Muscle of back (tissue), 11 donors: Measurements from ENCODE around the gene TRIM27. TPM values are rescaled to one million over a fixed set of nuclear protein-coding genes. Genes with fewer than 3 reads are reported as not detected.
A peak's percentile ranks its signal among the peaks of the same experiment; 100 is the strongest.
"Not testable (repeated sequence)": the region's sequence is repeated elsewhere in the genome, so short reads cannot be mapped to it uniquely, and the experiment has no call there.

Experiments used
- DNase-seq, 3 donors: peaks; one replicate each; pipeline versions ENCODE4 v3.0.0 to v3.0.0-alpha.2; 2013
- polyA plus RNA-seq, 10 donors: library from polyadenylated mRNA; unstranded; fragments of 120-200 nt; gene quantifications; one replicate each; pipeline ENCODE4 v1.2.1, GENCODE V29; 2013; ENCODE audit not compliant: insufficient read length in 10 of 10

TRIM27 gene
- polyA plus RNA-seq, 10 donors, result 37.8 to 64.7 (median 45.3) TPM

GRCh38 chr6:28944412-28944865 lies 20.7 kb upstream of the TRIM27 start:
- peak; percentile 74 to 90 (median 86) for DNase-seq

DNA sequence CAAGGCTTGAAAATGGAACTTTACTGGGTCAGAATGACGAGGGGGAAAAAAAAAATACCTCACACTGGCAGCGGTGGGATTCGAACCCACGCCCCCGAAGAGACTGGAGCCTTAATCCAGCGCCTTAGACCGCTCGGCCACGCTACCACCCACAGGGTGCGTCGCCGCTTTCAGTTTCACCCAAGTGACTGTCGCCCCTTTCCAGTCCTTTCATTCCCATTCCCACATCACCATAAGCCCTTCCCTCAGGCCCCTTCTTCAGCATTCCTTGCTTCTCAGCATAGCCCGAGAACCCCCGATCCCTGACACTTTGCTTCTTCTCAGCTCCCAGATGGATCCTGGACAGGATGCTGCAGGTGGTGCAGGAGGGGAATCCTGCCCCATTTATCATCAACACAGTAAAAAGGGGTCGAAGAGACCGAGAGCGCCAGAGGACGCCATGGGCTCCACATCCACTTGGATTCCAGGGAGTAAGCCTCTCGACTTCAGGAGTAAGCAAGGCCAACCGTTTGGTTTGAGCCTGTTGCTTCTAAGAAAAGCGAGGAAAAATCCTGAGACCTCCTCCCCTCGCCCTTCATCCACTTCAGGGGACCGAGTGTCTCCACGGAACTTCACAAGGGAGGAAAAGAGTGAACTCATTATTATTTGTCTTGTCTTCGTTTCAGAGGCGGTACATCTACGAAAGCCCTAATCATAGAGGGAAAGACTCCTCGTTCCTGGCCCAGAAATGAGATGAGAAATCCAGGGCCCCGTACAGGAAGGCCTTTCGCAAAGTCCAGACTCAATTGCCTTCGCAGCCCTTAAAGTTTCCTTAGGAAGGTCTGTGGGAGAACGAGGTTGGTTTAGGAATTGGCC lies 20.0 kb upstream of the TRIM27 start:
- DNase-seq, result peak; percentile 58 to 79 (median 61)

DNA sequence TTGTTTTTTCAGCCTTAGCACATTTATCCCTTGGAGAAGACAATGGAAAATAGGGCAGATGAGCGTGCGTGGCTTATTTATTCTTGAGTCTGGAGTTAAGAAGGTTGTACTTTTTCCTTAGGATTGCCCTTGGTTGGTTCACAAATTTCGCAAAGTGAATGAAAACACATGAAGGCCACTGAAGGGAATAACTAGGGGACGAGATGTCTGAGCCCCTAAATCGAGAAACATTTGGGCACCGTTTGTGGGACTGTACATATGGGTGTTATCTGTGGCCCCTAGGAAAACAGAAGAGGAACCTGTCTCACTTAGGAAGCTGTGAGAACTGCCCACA lies 19.4 kb upstream of the TRIM27 start:
- no peak for DNase-seq

DNA sequence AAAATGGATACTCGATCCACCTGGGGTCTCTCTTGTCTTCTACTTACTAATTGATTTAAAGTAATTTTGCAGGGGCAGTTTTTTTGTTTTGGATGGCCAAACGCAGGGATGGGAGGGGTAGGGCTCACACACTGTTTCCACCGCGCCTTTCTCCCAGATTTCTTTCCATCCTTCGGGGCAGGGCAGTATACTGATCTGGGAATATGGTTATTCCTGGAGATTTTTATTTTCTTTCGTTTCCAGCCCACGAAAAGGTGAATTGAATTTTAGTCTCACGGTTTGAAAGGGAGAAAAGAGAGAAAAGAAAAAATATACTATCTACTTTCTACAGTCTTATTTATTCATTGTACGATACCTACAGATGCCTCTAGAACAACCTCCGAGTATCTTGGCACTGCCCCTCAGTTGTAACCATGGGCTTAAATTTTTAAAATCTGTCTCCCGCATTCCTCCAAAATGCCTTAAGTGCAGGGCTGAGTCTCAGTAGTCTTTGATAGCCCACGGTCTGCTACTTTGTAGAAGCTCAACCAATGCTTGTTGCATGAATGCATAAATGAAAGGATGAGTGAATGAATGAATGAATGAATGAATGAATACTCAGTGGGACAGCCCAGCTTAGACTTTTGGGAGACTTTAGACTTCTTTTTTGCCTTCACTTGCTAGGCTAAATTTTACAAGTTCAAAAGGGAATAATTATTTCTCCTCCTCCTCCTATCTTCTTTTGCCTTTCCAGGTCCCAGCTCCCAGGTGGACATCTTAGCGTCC lies 18.1 kb upstream of the TRIM27 start:
- no peak for DNase-seq

DNA sequence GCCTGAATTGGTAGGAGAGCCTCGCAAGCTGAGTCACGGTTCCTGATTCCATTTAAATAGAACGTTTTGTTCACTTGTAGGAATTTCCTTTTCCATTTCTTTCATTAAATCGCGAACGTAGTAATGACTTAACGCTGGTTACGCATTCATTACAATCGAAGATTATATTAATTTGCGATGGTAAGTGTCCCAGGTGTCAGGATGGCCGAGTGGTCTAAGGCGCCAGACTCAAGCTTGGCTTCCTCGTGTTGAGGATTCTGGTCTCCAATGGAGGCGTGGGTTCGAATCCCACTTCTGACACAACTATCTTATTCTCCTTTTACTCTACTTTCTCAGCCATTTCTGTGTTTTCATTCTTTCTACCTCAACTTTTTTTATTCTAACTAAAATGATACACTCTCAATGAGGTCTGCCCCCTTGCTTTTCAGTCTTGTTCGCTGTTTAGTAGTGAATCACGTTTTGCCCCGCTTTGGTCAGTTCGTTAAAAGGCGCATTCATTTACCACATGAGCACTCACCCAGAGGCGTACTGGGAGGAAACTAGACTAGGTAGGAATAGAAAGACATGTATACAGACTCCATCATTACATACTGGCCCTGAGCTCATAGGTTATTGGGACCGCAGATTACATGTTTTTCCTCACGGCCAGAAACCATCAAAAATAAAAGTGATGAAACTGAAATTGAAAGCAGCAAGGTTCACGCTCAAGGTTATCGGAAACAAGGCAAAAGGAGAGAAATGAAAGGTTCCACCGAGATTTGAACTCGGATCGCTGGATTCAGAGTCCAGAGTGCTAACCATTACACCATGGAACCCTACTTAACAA lies 17.3 kb upstream of the TRIM27 start:
- DNase-seq, result peak; percentile 85 to 92 (median 87)

- DNase-seq, result no peak
These were observed 16.6 kb upstream of the TRIM27 start for GRCh38 chr6:28940294-28940857.

DNA sequence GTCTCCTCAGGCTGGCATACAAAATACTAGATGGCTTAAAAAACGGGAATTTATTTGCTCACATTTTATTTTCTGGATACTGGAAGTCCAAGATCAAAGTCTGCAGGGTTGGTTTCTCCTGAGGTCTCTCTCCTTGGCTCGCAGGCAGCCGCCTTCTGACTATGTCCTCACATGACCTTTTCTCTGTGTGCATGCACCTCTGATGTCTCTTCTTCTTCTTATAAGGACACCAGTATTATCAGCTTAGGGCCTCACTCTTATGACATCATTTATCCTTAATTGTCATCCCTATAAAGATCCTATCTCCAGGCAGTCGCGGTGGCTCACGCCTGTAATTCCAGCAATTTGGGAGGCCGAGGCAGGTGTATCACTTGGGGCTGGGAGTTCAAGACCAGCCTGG lies 9.3 kb upstream of the TRIM27 start:
- no peak for DNase-seq

GRCh38 chr6:28929887-28930620 lies 6.3 kb upstream of the TRIM27 start:
- DNase-seq, result no peak

- not testable (repeated sequence) for DNase-seq
These were observed 5.6 kb upstream of the TRIM27 start for GRCh38 chr6:28929339-28929738.

- no peak for DNase-seq
These were observed 4.1 kb upstream of the TRIM27 start for GRCh38 chr6:28927846-28928245.

DNA sequence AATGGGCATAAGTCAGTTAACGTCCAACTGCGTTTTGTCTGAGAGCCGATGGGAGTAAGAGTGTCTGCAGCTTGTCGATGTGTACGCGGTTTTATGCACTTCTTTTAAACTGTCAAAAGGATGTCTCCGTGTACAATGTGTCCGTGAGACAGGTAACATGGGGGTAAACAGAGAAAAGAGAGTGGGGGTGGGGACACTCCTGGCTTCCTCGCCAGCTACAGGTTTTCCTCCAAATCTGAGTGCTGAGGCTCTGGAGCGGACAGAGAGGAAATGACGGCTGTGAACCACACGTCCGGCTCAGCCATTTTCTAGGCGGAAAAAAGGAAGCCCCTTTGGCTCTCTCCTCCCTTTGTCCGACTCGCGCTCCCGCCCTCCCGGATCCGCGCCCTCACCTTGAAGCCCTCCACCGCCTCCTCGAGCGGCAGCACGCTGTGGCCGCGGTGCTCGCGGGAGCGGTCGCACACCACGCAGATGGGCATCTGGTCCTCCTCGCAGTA lies 916 bp downstream of the TRIM27 start:
- peak in 2 of 3 donors; percentile 38 to 62 for DNase-seq

DNA sequence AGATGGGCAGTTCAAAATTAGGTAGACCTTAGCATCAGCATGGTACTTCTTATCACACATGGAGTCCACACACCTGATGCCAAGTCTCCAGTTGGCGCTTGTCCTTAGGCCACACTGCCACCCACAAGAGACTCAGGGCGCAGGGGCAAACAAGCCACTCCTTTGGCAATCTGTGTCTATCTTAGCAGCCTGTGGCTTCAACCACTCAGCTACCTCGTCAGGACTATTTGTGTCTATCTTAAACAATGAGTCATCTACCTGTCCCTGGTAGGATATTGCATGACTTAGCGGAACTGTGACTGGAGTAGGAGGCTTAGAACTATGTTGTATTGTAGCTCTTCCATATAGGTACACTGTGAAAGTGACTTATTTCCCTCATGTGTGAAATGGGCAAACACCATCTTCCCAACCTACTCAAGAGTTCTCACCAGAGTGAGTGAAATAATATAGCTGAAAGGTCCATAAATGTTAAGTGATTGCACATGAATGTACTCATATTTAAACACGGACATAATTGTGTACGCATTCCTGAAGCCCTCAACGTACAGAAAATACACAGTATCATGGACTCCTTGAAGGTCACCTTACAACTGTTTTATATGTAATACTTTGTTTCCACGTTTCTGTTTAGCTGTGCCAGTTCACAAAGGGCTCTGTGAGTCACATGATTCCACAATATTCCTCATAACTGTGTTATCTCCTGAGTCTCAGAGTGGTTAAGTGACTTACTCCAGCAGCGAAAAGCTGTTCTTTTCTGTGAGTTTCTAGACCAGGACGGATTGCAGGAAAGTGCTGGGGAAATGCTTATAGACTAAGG lies 1.6 kb downstream of the TRIM27 start:
- no peak for DNase-seq

- no peak for DNase-seq
These were observed 3.5 kb downstream of the TRIM27 start for GRCh38 chr6:28920281-28920680.

DNA sequence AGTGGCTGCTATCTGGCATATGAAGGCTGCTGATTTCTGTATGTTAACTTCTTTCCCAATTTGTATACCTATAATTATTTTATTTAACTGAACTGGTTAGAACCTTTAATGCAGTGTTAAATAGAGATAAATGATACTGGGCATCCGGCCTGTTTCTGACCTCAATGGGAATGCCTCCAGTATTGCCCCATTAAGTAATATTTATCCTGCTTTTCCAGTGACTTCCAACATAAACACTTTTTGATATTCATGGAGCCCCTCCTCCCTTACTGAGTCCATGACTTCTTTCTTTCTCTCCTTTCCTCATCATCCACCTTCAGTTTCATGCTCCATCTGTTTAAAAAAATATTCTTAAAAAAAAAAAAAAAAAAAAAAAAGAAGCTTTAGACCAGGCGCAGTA lies 8.8 kb downstream of the TRIM27 start:
- DNase-seq, result no peak

DNA sequence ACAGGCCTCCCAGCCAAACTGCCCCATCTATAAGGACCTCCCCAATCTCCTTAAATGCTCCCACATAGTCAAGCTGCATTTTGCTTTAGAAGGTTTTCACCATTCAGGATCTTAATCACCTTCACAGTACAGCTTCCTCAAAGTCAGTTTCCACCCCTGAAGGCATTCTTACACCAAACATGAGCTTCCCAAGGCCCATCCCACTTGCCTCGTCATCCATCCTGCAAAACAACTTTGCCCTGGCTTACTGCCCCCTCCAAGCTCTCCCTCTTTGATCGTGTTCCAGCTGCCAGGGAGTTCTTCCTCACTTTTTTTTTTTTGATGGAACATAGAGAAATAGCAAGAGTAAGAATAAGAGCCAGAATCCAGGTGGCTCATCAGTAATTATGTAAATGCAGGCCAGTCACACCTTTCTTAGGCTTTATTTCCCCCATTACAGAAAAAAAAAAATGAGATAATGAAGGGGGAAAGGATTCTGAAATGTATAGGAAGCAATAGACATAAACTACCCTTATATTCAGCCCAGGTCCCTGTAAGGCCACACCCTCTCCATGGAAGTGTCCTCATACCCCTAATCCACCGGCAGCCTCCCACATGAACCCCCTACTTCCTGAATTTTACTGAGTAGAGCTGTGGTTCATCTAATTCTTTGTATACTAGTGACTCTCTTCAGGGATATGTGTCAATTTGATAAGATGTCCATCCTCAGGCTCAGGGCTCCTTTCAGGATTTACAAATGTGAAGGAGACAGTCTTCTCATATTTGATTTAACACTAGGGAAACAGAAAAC lies 12.7 kb downstream of the TRIM27 start:
- no peak for DNase-seq

DNA sequence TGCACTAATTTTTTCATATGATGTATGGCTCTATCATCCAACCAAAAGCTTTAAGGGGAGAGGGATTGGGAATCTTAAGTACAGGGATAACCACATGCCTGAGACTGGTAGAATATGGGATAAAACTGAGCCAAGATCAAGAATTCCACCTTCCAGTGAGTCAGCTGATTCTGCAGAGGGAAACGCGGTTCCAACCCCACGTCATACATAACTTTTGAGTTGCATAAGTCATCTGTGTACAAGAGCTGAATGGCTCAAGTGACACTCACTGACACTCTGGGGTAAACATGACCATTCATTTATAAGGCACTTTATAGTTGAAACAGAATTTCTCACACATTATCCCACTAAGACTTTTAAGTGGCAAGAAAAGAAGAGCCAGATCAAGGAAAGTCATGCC lies 16.4 kb downstream of the TRIM27 start:
- peak in 1 of 3 donors; percentile 41 for DNase-seq

DNA sequence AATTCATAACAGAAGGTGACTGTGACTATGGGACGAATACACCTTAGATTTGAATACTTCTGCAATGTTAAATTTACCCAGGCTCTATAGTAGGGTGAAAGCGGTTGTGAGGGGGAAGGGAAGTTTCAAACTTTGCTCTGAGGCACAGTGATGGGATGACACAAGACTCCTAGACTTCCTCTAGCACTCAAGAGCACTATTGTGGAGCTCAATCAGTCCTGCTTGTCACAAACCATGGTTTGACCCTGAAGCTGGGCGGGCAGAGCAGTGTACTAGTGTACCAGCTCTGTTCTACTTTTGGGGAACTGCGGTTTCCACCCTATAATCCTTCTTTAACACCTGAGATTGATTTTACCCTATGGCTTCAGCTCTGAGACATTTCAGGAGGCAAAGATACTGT lies 17.1 kb downstream of the TRIM27 start:
- DNase-seq, result no peak

- no peak for DNase-seq
These were observed 20.1 kb downstream of the TRIM27 start for GRCh38 chr6:28903686-28904085.

- DNase-seq, result no peak
These were observed 22.0 kb downstream of the TRIM27 start for GRCh38 chr6:28901831-28902230.
